ENCODE results near the gene STIP1. TPM values are rescaled to one million over a fixed set of nuclear protein-coding genes. Genes with fewer than 3 reads are reported as not detected.

The STIP1 gene
- 33.9 TPM for total RNA-seq

- DNase-seq (ENCODE audit: low spot score): peak; percentile 99
- ATAC-seq: peak; percentile 84
Measured at GRCh38 chr11:64185693-64186491, at the start of gene STIP1. STIP1 (plus strand) TSS chr11:64186171; CDS start chr11:64186262, 91 bp downstream.

GRCh38 chr11:64136765-64137441, 49.1 kb upstream of the STIP1 start:
- ATAC-seq (no peak), DNase-seq (ENCODE audit: low spot score) (no peak)

DNA sequence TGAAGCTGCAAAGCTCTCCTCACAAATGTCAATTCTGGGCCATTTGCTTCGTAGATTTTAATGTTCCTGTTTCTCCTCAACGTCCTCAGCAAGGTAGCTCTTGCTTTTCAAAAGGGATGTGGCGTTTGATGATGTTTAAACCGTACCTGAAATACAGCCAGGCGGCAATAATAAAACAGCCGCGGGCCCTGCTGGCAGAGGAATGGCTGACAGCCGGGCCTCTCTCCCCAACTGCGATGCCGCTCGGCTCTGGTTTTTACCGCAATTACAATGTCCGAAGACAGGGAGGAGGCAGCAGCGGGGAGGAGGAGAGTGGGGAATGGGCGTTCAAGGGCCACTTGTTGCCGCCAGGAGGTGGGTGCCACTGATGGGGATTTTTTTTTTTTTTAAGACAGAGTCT, 47.6 kb upstream of the STIP1 start:
- ATAC-seq: no peak
- DNase-seq (ENCODE audit: low spot score): no peak

DNA sequence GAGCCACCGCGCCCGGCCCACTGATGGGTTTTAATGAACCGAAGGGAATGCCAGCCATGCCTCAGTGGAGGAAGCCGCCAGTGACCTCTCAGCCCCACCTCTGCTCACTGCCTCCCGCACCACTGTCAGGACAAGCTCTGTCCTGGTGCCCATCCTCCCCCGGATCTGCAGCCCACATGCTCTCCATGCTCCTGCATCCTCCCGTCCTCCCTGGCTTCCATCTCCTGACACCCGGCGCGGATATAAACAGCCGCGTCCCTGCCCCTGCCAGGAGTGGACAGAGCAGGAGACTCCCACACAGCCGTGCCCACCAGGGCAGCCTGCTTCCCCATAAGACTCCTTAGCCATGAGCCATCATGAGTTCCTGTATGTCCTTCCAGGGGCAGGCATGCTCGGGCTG, 46.9 kb upstream of the STIP1 start:
- no peak for ATAC-seq
- no peak for DNase-seq (ENCODE audit: low spot score)

DNA sequence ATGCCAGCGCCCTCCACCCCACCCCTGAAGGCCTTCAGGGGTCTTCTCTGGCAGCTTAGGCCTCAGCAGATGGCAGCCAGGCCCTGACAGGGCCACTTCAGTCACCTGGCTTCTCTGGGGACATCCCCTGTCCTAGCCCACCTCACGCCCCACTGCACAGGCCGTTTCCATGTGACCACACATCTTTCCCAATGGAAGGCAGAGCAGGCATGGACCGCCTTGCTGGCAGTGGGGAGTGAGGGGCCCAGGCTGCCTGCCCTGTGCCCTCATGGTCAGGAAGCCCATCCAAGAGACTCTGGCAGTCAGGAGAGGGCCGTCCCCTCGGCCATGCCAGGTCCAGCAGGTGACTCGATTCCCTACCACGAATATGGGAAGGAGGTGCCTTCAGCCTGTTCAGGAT, 45.9 kb upstream of the STIP1 start:
- no peak for DNase-seq (ENCODE audit: low spot score)
- ATAC-seq: no peak

DNA sequence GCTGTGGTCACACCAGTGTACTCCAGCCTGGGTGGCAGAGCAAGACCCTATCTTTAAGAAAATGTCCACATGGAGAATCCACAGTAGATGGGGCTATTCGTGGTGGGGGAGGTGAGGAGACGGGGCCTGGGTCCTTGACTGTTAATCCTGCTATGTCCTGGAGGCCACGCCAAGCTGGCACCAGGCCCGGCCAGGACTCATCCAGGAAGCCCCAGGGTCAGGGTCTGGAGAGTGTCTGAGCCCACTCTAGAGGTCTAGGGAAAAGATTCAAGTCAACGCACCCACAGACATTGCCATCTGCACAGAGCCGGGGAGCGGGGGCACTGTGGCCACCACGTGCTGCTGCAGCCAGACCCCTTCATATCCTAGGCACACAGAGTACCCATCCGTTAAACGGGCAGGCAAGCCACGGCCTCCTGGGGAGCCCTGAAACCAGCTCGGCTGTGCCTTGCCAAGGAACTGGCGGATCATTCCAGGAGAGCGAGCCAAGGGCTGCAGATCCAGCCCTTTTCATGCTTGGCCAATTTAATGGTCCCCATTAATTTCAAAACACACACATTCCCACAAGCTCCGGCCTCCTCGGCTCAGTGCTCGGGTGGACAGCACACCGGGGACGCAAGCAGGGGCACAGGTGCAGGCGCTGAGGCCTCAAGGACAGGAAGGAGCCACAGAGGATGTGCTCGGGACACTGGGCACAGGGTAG, 44.7 kb upstream of the STIP1 start:
- no peak for DNase-seq (ENCODE audit: low spot score)
- ATAC-seq: no peak

- ATAC-seq (no peak), DNase-seq (ENCODE audit: low spot score) (no peak)
Measured at GRCh38 chr11:64144587-64145472, 41.1 kb upstream of the STIP1 start.

GRCh38 chr11:64146036-64146955, 39.7 kb upstream of the STIP1 start:
- ATAC-seq: peak; percentile 56
- no peak for DNase-seq (ENCODE audit: low spot score)

GRCh38 chr11:64148226-64148916, 37.6 kb upstream of the STIP1 start:
- ATAC-seq (peak; percentile 42), DNase-seq (ENCODE audit: low spot score) (peak; percentile 73)

DNA sequence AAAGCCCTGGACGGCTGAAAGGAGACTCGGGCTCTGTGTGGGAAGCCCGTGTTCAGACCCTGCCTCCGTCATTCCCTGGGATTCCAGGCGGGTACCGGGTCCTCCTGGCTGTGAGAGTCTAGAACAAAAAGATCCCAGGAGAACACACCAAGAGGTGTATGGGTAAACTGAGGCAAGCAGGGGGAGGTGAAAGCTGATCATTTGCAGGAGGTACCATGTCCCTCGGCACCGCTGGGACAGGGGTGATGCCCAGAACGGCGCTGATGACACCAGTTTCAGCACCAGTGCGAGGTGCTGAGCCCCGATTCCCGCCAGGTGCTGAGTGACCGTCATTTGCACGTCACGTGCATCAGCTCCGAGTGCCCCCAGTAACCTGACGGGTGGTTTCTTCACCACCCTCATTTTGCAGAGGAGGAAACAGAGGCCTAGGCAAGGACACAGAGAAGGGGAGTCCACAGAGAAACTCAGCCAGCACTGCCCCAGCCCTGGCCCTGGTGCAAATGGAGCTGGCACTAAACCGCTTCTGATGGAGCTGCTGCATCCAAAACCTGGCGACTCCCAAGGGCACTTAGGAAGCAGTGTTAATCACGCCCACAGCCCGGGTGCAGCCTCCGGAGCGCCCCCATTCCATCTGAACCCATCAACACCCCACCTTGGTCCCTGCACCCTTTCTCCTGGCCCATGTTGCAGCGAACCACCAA, 36.9 kb upstream of the STIP1 start:
- no peak for ATAC-seq
- no peak for DNase-seq (ENCODE audit: low spot score)

GRCh38 chr11:64150051-64150450, 35.9 kb upstream of the STIP1 start:
- ATAC-seq: no peak
- no peak for DNase-seq (ENCODE audit: low spot score)

GRCh38 chr11:64150481-64151239, 35.3 kb upstream of the STIP1 start:
- peak; percentile 90 for DNase-seq (ENCODE audit: low spot score)
- peak; percentile 88 for ATAC-seq

GRCh38 chr11:64151337-64151736, 34.6 kb upstream of the STIP1 start:
- DNase-seq (ENCODE audit: low spot score): no peak
- ATAC-seq: no peak

GRCh38 chr11:64152841-64153691, 32.9 kb upstream of the STIP1 start:
- DNase-seq (ENCODE audit: low spot score) (peak; percentile 74), ATAC-seq (peak; percentile 82)

- ATAC-seq (no peak), DNase-seq (ENCODE audit: low spot score) (no peak)
Measured at GRCh38 chr11:64153812-64154211, 32.2 kb upstream of the STIP1 start.

GRCh38 chr11:64156235-64157011, 29.5 kb upstream of the STIP1 start:
- ATAC-seq: peak; percentile 20
- no peak for DNase-seq (ENCODE audit: low spot score)
